Cardiac fibroblast (primary cell): ENCODE results near the gene CAVIN2.

Source experiments
- DNase-seq, 2 donors: peaks; one replicate each; pipeline versions ENCODE4 v3.0.0 to v3.0.0-alpha.2; 2010; ENCODE audit warnings: low read depth in 2 of 2
- H3K4me3 ChIP-seq, 2 donors: replicated peaks in 1 of 2; 1 replicate in 1 of 2; 2 replicates in 1 of 2; pipeline ENCODE4 v1.5.1; 2011; ENCODE audit warnings: low read depth in 2 of 2, low read length in 2 of 2, mild to moderate bottlenecking in 2 of 2, moderate library complexity in 1 of 2
- TF ChIP-seq, protein P1 (sequence below): IDR thresholded peaks from one replicate; pipeline ENCODE4 v1.5.1; 2011; ENCODE audit warnings: low read depth, mild to moderate bottlenecking, low read length, inconsistent platforms

Gene CAVIN2

DNA sequence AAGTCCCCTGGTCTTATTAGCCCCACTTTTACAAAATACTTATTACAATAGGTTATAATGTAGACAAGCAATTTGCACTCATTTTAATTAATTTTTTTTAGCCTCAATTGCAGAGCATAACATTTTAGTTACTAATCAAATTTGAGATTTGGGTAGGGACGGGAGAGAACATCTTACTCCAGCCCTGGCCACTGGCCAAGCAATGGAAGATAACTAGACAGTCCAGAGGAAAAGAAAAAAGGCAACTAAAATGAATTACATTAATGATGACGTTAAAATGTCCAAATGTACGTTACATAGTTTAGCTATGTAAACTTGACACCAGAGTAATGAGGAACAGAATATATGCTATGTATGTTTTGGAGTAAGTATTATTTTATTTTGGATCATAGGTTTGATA lies 11.0 kb upstream of the CAVIN2 start:
- H3K4me3 ChIP-seq: no peak overlapping the region
- TF ChIP-seq, protein P1, sequence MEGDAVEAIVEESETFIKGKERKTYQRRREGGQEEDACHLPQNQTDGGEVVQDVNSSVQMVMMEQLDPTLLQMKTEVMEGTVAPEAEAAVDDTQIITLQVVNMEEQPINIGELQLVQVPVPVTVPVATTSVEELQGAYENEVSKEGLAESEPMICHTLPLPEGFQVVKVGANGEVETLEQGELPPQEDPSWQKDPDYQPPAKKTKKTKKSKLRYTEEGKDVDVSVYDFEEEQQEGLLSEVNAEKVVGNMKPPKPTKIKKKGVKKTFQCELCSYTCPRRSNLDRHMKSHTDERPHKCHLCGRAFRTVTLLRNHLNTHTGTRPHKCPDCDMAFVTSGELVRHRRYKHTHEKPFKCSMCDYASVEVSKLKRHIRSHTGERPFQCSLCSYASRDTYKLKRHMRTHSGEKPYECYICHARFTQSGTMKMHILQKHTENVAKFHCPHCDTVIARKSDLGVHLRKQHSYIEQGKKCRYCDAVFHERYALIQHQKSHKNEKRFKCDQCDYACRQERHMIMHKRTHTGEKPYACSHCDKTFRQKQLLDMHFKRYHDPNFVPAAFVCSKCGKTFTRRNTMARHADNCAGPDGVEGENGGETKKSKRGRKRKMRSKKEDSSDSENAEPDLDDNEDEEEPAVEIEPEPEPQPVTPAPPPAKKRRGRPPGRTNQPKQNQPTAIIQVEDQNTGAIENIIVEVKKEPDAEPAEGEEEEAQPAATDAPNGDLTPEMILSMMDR: no peak
- DNase-seq: no peak

DNA sequence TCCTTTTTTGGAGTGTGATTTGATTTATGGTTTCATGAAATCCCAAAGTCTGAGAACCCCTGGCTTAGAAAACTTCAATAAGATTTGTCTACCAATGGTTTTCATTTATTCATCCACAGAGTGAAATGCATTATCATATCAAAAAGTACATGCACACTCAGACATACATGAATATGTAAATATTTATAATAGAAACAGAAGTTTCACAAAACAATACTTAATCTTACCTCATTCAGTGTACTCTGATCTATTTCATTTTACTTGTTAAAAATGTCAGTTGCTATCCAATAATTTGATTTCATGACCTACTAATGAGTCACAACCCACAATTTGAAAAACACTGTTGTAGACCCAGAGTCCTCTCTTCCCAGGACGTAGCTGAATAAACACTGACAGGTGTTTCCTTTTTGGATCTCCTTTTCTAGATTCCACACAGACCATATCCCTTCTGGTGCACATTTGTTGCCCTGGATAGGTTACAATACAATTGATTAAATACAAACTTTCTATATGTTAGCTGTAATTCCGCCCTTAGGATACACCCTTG lies 10.4 kb upstream of the CAVIN2 start:
- no peak overlapping the region for H3K4me3 ChIP-seq
- DNase-seq: peak in 1 of 2 donors; percentile 60
- TF ChIP-seq, protein P1: no peak

DNA sequence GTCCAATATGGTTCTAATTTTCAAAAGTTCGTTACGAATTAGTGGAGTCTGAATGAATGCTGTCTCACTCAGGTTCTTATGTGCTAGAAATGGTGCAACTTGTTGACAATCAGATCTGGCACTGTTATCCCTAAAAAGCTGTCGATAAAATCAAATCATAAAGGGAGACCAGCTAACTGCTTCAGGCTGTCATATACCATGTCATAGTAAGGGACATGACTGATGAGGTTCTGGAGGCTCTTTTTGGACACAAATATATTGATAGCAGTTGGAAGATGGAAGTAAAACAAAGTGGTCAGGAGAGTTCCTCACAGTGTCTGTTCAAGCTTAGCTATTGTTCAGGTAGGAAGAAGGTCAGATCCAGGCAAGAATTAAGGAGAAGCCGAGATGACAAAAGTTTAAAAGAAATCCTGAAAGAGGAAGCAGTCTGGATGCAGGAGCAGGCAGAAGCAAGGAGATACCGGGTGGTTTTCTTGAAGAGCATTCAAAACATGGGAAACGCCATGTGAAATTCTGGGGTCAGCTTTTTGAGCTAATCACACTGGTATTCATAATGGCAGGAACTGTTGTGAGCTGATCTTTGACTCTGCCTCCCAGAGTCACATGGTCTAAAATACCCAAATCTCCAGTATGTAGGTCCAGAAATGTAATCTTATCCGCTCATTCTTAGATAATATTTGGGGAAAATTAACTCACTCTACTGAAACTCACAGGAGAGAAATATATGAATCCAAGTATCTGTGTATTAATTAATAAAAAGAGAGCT lies 9.4 kb upstream of the CAVIN2 start:
- TF ChIP-seq, protein P1: no peak
- no peak overlapping the region for H3K4me3 ChIP-seq
- no peak for DNase-seq

DNA sequence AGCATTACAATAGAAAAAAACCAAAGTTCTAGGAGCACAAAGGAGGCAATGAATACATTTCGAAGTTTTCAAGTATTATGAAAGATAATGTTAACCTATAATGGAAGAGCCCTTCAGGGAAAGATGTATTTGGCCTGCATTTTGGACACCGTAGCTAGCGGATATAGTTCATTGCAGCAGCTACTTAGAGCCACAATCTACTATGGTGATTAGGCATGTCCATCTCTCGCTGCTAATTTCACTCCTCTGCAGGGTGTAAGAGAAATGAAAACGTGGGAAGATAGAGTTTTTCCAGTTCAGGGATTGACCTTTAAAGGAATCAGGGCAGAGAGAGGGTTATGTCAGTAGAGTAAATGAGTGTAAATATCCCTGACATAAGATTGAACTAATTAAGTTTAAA lies 8.5 kb upstream of the CAVIN2 start:
- no peak overlapping the region for H3K4me3 ChIP-seq
- DNase-seq: no peak
- TF ChIP-seq, protein P1: no peak

DNA sequence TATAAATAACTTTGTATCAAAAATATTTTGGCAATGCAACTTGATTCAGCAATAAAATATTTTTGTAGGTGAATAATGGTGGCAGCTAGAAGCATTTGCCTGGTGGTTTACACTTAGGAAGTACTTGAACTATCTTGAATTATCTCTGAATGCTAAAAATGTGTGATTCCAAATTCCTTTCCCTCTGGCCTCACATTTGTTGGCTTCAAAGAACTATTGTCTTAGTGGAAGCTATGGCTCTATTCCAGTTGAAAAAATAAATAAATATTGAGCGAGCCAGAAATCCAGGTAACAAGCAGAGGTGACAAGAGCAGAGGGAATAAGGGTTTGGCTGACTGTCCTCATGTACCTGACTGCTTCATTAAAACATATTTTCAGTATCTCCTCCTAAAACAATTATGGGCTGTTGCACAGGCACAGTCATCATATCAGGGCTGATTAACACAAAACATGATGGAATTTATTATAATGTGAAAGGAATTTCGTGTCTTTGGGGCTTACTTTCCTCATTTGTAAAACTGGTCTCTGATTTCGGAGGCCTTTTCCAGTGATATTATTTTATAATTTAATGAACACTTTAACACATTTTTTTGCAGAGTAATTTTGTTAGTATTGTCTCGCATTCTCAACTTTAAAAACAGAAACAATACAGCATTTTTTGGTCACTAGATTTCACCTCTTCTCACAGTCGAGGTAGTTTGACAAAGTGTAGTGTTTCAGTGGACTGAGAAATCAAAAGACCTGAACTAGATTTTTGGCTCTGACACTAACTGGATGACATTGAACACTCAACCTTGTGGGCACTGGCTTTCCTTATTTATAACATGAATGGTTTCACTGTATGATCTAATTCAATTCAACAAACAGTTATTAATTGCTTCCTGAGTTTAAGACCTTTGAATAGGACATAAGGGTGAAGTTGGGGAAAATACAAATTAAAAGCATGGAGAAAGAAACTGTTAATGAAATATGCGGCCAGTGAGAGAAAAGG lies 7.8 kb upstream of the CAVIN2 start:
- peak; percentile 46 to 79 for DNase-seq
- no peak overlapping the region for H3K4me3 ChIP-seq

DNA sequence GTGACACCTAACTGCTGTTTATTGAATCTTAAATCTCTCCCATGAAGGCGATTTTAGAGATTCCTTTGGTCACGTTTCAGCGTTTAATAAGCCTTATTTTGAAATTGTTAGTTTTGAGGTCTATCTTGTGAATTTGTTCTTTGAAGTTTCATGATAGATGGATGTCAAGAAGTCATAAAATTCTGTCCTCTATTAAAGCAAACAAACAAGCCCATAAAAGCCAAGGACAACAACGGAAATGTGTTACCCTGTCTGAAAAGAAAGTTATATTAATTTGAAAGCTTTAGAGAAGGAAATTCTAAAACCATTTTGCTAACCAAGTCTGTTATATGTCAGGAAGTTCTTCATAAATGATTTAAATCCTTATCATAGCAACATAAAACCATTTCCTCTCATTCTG lies 7.0 kb upstream of the CAVIN2 start:
- DNase-seq: no peak
- TF ChIP-seq, protein P1: no peak

More for the DNA sequence above, 7.8 kb upstream of the CAVIN2 start:
- TF ChIP-seq, protein P1: no peak

More for the DNA sequence above, 7.0 kb upstream of the CAVIN2 start:
- no peak overlapping the region for H3K4me3 ChIP-seq
